Tibial nerve (tissue), 3 donors: ENCODE measurements around the gene PRRG3.

Experiments
- CTCF ChIP-seq, 5 experiments: fragments of 200-600 bp in 3 of 5; fragments of 450-650 bp in 2 of 5; sonication (generic) in 3 of 5; IDR thresholded peaks; one replicate each; pipeline ENCODE4 v1.5.1; 2016 to 2019; ENCODE audit warnings: antibody characterized with exemption in 5 of 5, mild to moderate bottlenecking in 3 of 5, moderate library complexity in 2 of 5
- POLR2A ChIP-seq, 2 donors: fragments of 450-650 bp; IDR thresholded peaks; one replicate each; pipeline ENCODE4 v1.6.1; 2017; ENCODE audit warnings: antibody characterized with exemption in 2 of 2, mild to moderate bottlenecking in 2 of 2, moderate library complexity in 2 of 2

- TF ChIP-seq POLR2A (IDR thresholded peaks at IDR 0.05) (no peak), CTCF (IDR thresholded peaks at IDR 0.05) (no peak)
These were observed 4.5 kb downstream of the PRRG3 start for GRCh38 chrX:151699746-151700145.
